Endothelial cell of umbilical vein (primary cell): ENCODE data around the gene ATP5PO. TPM values are rescaled to one million over a fixed set of nuclear protein-coding genes. Genes with fewer than 3 reads are reported as not detected.

Experiments used
- BruUV-seq: library from RNA; stranded (reverse); fragments of 400-500 nt; replicated peaks from 2 replicates; lab custom pipeline; 2021; lab: Mats Ljungman, UMichigan
- CTCF ChIA-PET: fragments of 300-600, 350-600 bp; sonication (Branson Sonifier 250); formaldehyde crosslinking; loops from one replicate; lab custom pipeline; 2021; ENCODE audit warnings: antibody characterized with exemption, inconsistent platforms; lab: Charles Lee
- POLR2A ChIA-PET: fragments of 300-600, 350-600 bp; sonication (Branson Sonifier 250); formaldehyde crosslinking; loops from one replicate; lab custom pipeline; 2021; ENCODE audit warnings: antibody characterized with exemption, inconsistent platforms; lab: Charles Lee
- DNase-seq: peaks from one replicate; pipeline ENCODE4 v3.0.0-alpha.2; 2011; ENCODE audit warnings: low read depth, low spot score
- FAIRE-seq: peaks from 2 replicates; lab custom pipeline; 2011; peaks lifted over from hg19 to GRCh38; lab: Jason Lieb, UNC
- H2AFZ ChIP-seq: 2 replicates; pipeline ENCODE4 v1.6.0; 2012; ENCODE audit warnings: low read depth, low read length, control low read depth, inconsistent platforms
- H3K27ac ChIP-seq: 2 replicates; pipeline ENCODE4 v1.5.1; 2011; ENCODE audit warnings: low read depth, mild to moderate bottlenecking, control low read depth, low read length, moderate library complexity; ENCODE audit not compliant: insufficient read depth
- H3K27me3 ChIP-seq, 2 experiments: 2 replicates each; pipeline versions ENCODE4 v1.6.0 to v1.6.1; 2011; ENCODE audit warnings: low read length in 2 of 2, mixed read lengths in 1 of 2; ENCODE audit not compliant: control insufficient read depth in 2 of 2, insufficient read depth in 2 of 2
- H3K36me3 ChIP-seq, 2 experiments: 2 replicates in 1 of 2; 3 replicates in 1 of 2; pipeline ENCODE4 v1.5.1; 2011; ENCODE audit warnings: low read length in 2 of 2, mild to moderate bottlenecking in 1 of 2, moderate library complexity in 1 of 2; ENCODE audit not compliant: control insufficient read depth in 2 of 2, insufficient read depth in 2 of 2; ENCODE audit errors: extremely low read depth in 1 of 2
- H3K4me1 ChIP-seq: 3 replicates; pipeline ENCODE4 v1.5.1; 2011; ENCODE audit warnings: mild to moderate bottlenecking, low read length; ENCODE audit not compliant: control insufficient read depth, insufficient read depth; ENCODE audit errors: extremely low read depth
- H3K4me2 ChIP-seq: 2 replicates; pipeline ENCODE4 v1.6.1; 2011; ENCODE audit warnings: low read length, control low read depth, mixed read lengths; ENCODE audit not compliant: insufficient read depth
- H3K4me3 ChIP-seq, 3 experiments: fragments of 200-600 bp in 1 of 3; sonication (generic), shearing (Covaris generic) in 1 of 3; replicated peaks in 1 of 3; 2 replicates each; pipeline ENCODE4 v1.5.1; 2011 to 2016; ENCODE audit warnings: control low read depth in 3 of 3, low read length in 3 of 3, mild to moderate bottlenecking in 2 of 3, inconsistent platforms in 1 of 3, low read depth in 1 of 3, moderate library complexity in 1 of 3; ENCODE audit not compliant: insufficient read depth in 1 of 3
- H3K79me2 ChIP-seq: 2 replicates; pipeline ENCODE4 v1.6.0; 2012; ENCODE audit warnings: low read length, inconsistent platforms; ENCODE audit not compliant: control insufficient read depth, insufficient read depth
- H3K9ac ChIP-seq: replicated peaks from 2 replicates; pipeline ENCODE3; 2011; ENCODE audit warnings: low read length, control low read depth; ENCODE audit not compliant: insufficient read depth; ENCODE audit errors: extremely low read depth
- H3K9me1 ChIP-seq: replicated peaks from 3 replicates; pipeline ENCODE4 v1.6.0; 2011; ENCODE audit warnings: mild to moderate bottlenecking, low read length; ENCODE audit not compliant: control insufficient read depth, insufficient read depth; ENCODE audit errors: extremely low read depth
- H3K9me3 ChIP-seq: replicated peaks from 2 replicates; pipeline ENCODE4 v1.5.1; 2012; ENCODE audit warnings: low read length, inconsistent platforms; ENCODE audit not compliant: control insufficient read depth, insufficient read depth
- H4K20me1 ChIP-seq: replicated peaks from 2 replicates; pipeline ENCODE3; 2011; ENCODE audit warnings: mild to moderate bottlenecking, low read length; ENCODE audit not compliant: control insufficient read depth, insufficient read depth; ENCODE audit errors: extremely low read depth
- CTCF ChIP-seq, 2 donors: IDR thresholded peaks; 1 replicate in 1 of 2; 2 replicates in 1 of 2; pipeline ENCODE4 v1.5.1; 2011; ENCODE audit warnings: low read length in 2 of 2, mild to moderate bottlenecking in 2 of 2, moderate library complexity in 2 of 2, control low read depth in 1 of 2, inconsistent platforms in 1 of 2, low read depth in 1 of 2; ENCODE audit not compliant: insufficient read depth in 1 of 2; ENCODE audit errors: extremely low read depth in 1 of 2
- EZH2 ChIP-seq: IDR thresholded peaks from 2 replicates; pipeline ENCODE4 v1.6.1; 2012; ENCODE audit warnings: borderline replicate concordance, low read depth, mild to moderate bottlenecking, moderate library complexity, low read length, inconsistent platforms; ENCODE audit not compliant: severe bottlenecking
- FOS ChIP-seq: IDR thresholded peaks from 2 replicates; pipeline ENCODE4 v1.6.1; 2011; ENCODE audit warnings: mild to moderate bottlenecking, low read length, moderate library complexity, borderline replicate concordance; ENCODE audit not compliant: insufficient read depth
- GATA2 ChIP-seq: IDR thresholded peaks from 2 replicates; pipeline ENCODE4 v1.7.0; 2011; ENCODE audit warnings: low read depth, mild to moderate bottlenecking, moderate library complexity, mixed read lengths, low read length; ENCODE audit not compliant: insufficient read length, insufficient read depth
- JUN ChIP-seq: IDR thresholded peaks from 2 replicates; pipeline ENCODE4 v1.6.1; 2011; ENCODE audit warnings: borderline replicate concordance, low read depth; ENCODE audit not compliant: insufficient read length, insufficient read depth
- MAX ChIP-seq: IDR thresholded peaks from 2 replicates; pipeline ENCODE4 v1.6.1; 2011; ENCODE audit not compliant: insufficient read depth, insufficient read length
- MYC ChIP-seq: IDR thresholded peaks from one replicate; pipeline ENCODE4 v1.6.1; 2011; ENCODE audit warnings: mild to moderate bottlenecking, low read depth, low read length
- POLR2A ChIP-seq: IDR thresholded peaks from 2 replicates; pipeline ENCODE4 v1.6.1; 2012; ENCODE audit warnings: low read depth, mild to moderate bottlenecking, control low read depth, low read length
- POLR2AphosphoS5 ChIP-seq: IDR thresholded peaks from 2 replicates; pipeline ENCODE4 v1.6.1; 2012; ENCODE audit warnings: low read depth, mild to moderate bottlenecking, control low read depth, low read length, moderate library complexity; ENCODE audit not compliant: insufficient read depth
- dilution Hi-C: fragments of 300-500 bp; cut with MboI; formaldehyde crosslinking; loops from one replicate; pipeline ENCODE4 v1.15.0; 2019; ENCODE audit warnings: low sequenced_read_pairs; ENCODE audit not compliant: extremely low pct_ligation_motif_present
- intact Hi-C: fragments of 100-400 bp; cut with micrococcal nuclease; formaldehyde crosslinking; loops from one replicate; pipeline ENCODE4 v1.10.0; 2022
- polyA plus RNA-seq, 4 experiments: library from polyadenylated mRNA; depleted of rRNA in 3 of 4; stranded (reverse) in 3 of 4; unstranded in 1 of 4; fragments of >200 nt; gene quantifications; 2 replicates each; pipeline versions ENCODE4 v1.2.1 to v1.2.3, GENCODE V29; 2011 to 2012; ENCODE audit warnings: missing spikeins in 1 of 4
- total RNA-seq: library from RNA; stranded (reverse); gene quantifications from 2 replicates; pipeline ENCODE4 v1.2.3, GENCODE V29; 2021

The ATP5PO gene
- total and polyA plus RNA-seq, 2 donors (not counting 3 experiments of a cell fraction or from before 2014, with no cell fraction given): 187 to 207 TPM

- no TSS peak for BruUV-seq
- dilution Hi-C loops: no loop called here
Measured at GRCh38 chr21:33948951-33949444, 33.4 kb upstream of the ATP5PO start.

More at GRCh38 chr21:33948951-33949444, 33.4 kb upstream of the ATP5PO start:
- POLR2A ChIA-PET: no interaction called here
- no peak overlapping the region for H3K4me3 ChIP-seq
- no peak overlapping the region for H3K27ac ChIP-seq
- peaks cover 19% of the 10 kb centered on the region for H3K4me1 ChIP-seq
- H3K36me3 ChIP-seq: no peaks in the 10 kb centered on the region
- H3K27me3 ChIP-seq: no peaks in the 10 kb centered on the region
- H2AFZ ChIP-seq: peak overlapping the region; percentile 85
- intact Hi-C loops: loop anchor here (1.0 kb wide), 1 partner anchor 20 kb away; no protein-coding TSS in a partner anchor
- no peaks in the 10 kb centered on the region for H3K9me1 ChIP-seq
- no peaks in the 10 kb centered on the region for H4K20me1 ChIP-seq
- no peak overlapping the region for H3K4me2 ChIP-seq
- DNase-seq (no peak), FAIRE-seq (no peak)
- CTCF ChIA-PET: interaction anchor here (2.4 to 3.7 kb wide), 2 partner anchors 22 to 25 kb away, joined by 10 to 34 read pairs; no protein-coding TSS in a partner anchor
- TF ChIP-seq GATA2: no peak
- TF ChIP-seq FOS: no peak
- no peak for TF ChIP-seq POLR2AphosphoS5
- TF ChIP-seq EZH2: no peak
- TF ChIP-seq JUN: no peak
- TF ChIP-seq POLR2A: no peak
- no peak for TF ChIP-seq MYC
- no peak for TF ChIP-seq CTCF (IDR thresholded peaks at IDR 0.05; ENCODE audit: extremely low read depth in 1 of 2, insufficient read depth in 1 of 2, low read depth in 1 of 2, low read length in 2 of 2)
- TF ChIP-seq MAX: no peak
- no peak overlapping the region for H3K9ac ChIP-seq
- H3K79me2 ChIP-seq: no peaks in the 10 kb centered on the region
- H3K9me3 ChIP-seq: no peaks in the 10 kb centered on the region
